Measurements from ENCODE around the gene EXOG.

GRCh38 chr3:38574411-38575278 lies 78.5 kb downstream of the EXOG start:
- no peak for TF ChIP-seq CTCF (optimal IDR thresholded peaks at IDR 0.05 in 1 of 3, IDR thresholded peaks at IDR 0.05 in 1 of 3, conservative IDR thresholded peaks at IDR 0.05 in 1 of 3; ENCODE audit: extremely low read depth in 1 of 3, insufficient read depth in 2 of 3, low read length in 3 of 3)
- TF ChIP-seq EZH2 (IDR thresholded peaks at IDR 0.05; ENCODE audit: low read length): no peak
